BE2C (cell line): ENCODE measurements around the gene RNF225.

Source experiments
- DNase-seq: peaks from one replicate; pipeline ENCODE4 v3.0.0-alpha.2; 2020
- H3K27me3 ChIP-seq: fragments of 250-450 bp; sonication (Bioruptor Pico); 2 replicates; pipeline ENCODE4 v1.5.1; 2020; ENCODE audit warnings: mild to moderate bottlenecking
- H3K36me3 ChIP-seq: fragments of 250-450 bp; sonication (Bioruptor Pico); 2 replicates; pipeline ENCODE4 v1.5.1; 2020; ENCODE audit warnings: mild to moderate bottlenecking
- H3K4me1 ChIP-seq: fragments of 250-450 bp; sonication (Bioruptor Pico); 2 replicates; pipeline ENCODE4 v1.5.1; 2020
- H3K4me3 ChIP-seq: 2 replicates; pipeline ENCODE4 v1.5.1; 2011; ENCODE audit warnings: low read depth, low read length
- H3K9me3 ChIP-seq: fragments of 250-450 bp; sonication (Bioruptor Pico); 2 replicates; pipeline ENCODE4 v1.5.1; 2020
- TF ChIP-seq, protein P1 (sequence below): IDR thresholded peaks from 2 replicates; pipeline ENCODE4 v1.5.1; 2012; ENCODE audit warnings: mild to moderate bottlenecking, low read depth, low read length

The RNF225 gene

GRCh38 chr19:58394821-58395219, 636 bp upstream of the RNF225 start:
- H3K36me3 ChIP-seq, result peaks cover 63% of the 10 kb centered on the region
- no peaks in the 10 kb centered on the region; the same call in 1 of the 2 replicates for H3K27me3 ChIP-seq
- no peaks in the 10 kb centered on the region for H3K9me3 ChIP-seq
- no peaks in the 10 kb centered on the region for H3K4me1 ChIP-seq
- TF ChIP-seq, protein P1, sequence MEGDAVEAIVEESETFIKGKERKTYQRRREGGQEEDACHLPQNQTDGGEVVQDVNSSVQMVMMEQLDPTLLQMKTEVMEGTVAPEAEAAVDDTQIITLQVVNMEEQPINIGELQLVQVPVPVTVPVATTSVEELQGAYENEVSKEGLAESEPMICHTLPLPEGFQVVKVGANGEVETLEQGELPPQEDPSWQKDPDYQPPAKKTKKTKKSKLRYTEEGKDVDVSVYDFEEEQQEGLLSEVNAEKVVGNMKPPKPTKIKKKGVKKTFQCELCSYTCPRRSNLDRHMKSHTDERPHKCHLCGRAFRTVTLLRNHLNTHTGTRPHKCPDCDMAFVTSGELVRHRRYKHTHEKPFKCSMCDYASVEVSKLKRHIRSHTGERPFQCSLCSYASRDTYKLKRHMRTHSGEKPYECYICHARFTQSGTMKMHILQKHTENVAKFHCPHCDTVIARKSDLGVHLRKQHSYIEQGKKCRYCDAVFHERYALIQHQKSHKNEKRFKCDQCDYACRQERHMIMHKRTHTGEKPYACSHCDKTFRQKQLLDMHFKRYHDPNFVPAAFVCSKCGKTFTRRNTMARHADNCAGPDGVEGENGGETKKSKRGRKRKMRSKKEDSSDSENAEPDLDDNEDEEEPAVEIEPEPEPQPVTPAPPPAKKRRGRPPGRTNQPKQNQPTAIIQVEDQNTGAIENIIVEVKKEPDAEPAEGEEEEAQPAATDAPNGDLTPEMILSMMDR, result no peak
- DNase-seq, result no peak
- no peak overlapping the region for H3K4me3 ChIP-seq

- H3K9me3 ChIP-seq, result no peaks in the 10 kb centered on the region
- no peak for DNase-seq
- H3K36me3 ChIP-seq, result peaks cover 50% of the 10 kb centered on the region
- no peaks in the 10 kb centered on the region; the same call in 1 of the 2 replicates for H3K27me3 ChIP-seq
- H3K4me1 ChIP-seq, result no peaks in the 10 kb centered on the region
- TF ChIP-seq, protein P1, result no peak
- no peak overlapping the region for H3K4me3 ChIP-seq
These were observed 647 bp downstream of the RNF225 start for GRCh38 chr19:58395979-58396627.

DNA sequence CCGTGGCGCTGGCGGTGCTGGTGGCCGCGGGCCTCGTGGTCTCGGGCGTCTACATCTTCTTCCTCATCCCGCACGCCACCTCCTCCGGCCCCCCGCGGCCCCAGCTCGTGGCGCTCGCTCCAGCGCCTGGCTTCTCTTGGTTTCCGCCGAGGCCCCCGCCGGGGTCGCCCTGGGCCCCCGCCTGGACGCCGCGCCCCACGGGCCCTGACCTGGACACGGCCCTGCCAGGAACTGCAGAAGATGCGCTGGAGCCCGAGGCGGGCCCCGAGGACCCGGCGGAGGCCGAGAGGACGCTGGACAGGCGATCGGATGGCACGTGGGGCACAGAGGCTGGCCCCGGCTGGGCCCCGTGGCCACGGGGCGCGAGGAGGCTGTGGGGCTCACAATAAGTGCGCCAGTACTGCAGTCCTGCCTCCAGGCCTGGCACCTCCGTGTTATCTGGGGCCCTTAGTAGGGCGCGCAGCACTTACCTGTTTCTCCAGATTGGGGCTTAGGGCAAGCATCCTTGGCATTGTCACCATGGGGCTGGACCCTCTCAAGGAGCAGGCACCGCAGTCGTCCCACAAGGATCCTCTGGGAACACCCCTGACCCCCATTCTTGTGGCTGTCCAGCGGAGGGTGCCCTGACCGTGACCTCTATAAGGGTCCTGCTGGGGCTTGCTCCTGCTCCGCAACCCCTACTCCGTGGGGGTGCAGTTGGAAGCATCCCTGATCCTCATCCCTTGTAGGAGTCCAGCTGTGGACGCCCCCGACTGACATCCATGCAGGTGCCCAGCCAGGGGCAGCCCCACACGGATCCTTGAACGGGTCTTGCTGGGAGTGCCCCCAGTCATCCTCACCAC, 1.5 kb downstream of the RNF225 start:
- TF ChIP-seq, protein P1, result no peak
- Histone ChIP-seq H3K4me1 (no peaks in the 10 kb centered on the region), H3K36me3 (peaks cover 42% of the 10 kb centered on the region), H3K4me3 (no peak overlapping the region), H3K27me3 (no peaks in the 10 kb centered on the region; the same call in 1 of the 2 replicates), H3K9me3 (no peaks in the 10 kb centered on the region)
- DNase-seq, result no peak

- no peak for DNase-seq
- Histone ChIP-seq H3K4me1 (no peaks in the 10 kb centered on the region), H3K4me3 (no peak overlapping the region), H3K36me3 (peaks cover 35% of the 10 kb centered on the region), H3K27me3 (no peaks in the 10 kb centered on the region; the same call in 1 of the 2 replicates), H3K9me3 (no peaks in the 10 kb centered on the region)
- TF ChIP-seq, protein P1, result no peak
These were observed 2.1 kb downstream of the RNF225 start for GRCh38 chr19:58397533-58398037.

GRCh38 chr19:58398087-58398486, 2.6 kb downstream of the RNF225 start:
- Histone ChIP-seq H3K4me1 (peaks cover 3% of the 10 kb centered on the region; the same call in 1 of the 2 replicates), H3K36me3 (peaks cover 30% of the 10 kb centered on the region), H3K9me3 (no peaks in the 10 kb centered on the region), H3K4me3 (no peak overlapping the region), H3K27me3 (no peaks in the 10 kb centered on the region; the same call in 1 of the 2 replicates)
- TF ChIP-seq, protein P1, result no peak
- no peak for DNase-seq
